ENCODE measurements around the gene NR3C2. TPM values are rescaled to one million over a fixed set of nuclear protein-coding genes. Genes with fewer than 3 reads are reported as not detected.

NR3C2 gene
- total RNA-seq, 1 experiment from 2014 or later: 0.96 TPM

GRCh38 chr4:148062301-148062950, 379.8 kb downstream of the NR3C2 start:
- CTCF ChIA-PET: no interaction called here
- Histone ChIP-seq H3K9me2 (ENCODE audit: insufficient read depth) (no peaks in the 10 kb centered on the region), H3K4me1 (replicated peaks; ENCODE audit: insufficient read depth) (no peaks in the 10 kb centered on the region), H3K27ac (no peak overlapping the region), H3K9me3 (ENCODE audit: insufficient read depth, low read depth) (no peaks in the 10 kb centered on the region), H3F3A (ENCODE audit: insufficient read depth, low read depth) (no peaks in the 10 kb centered on the region), H3K4me2 (no peak overlapping the region), H3K36me3 (ENCODE audit: low read depth) (no peaks in the 10 kb centered on the region), H3K4me3 (no peak overlapping the region), H3K79me2 (ENCODE audit: low read depth) (no peaks in the 10 kb centered on the region), H2AFZ (no peak overlapping the region), H4K20me1 (ENCODE audit: insufficient read depth) (no peaks in the 10 kb centered on the region), H3K27me3 (ENCODE audit: insufficient read depth, low read depth) (no peaks in the 10 kb centered on the region)
- no peak for TF ChIP-seq EZH2 (IDR thresholded peaks at IDR 0.05; ENCODE audit: low read depth)
- no peak for TF ChIP-seq CTCF (conservative IDR thresholded peaks at IDR 0.05)
- DNase-seq: no peak
- BruUV-seq (replicated peaks): no TSS peak
- POLR2A ChIA-PET (ENCODE audit: unreplicated experiment): no interaction called here
- intact Hi-C loops (cut with micrococcal nuclease; ENCODE audit: unreplicated experiment): no loop called here

- H4K20me1 ChIP-seq (ENCODE audit: insufficient read depth): no peaks in the 10 kb centered on the region
- H3K9me3 ChIP-seq (ENCODE audit: insufficient read depth, low read depth): no peaks in the 10 kb centered on the region; the same call in 1 of the 2 replicates
- H3K27ac ChIP-seq: no peak overlapping the region
- BruUV-seq (replicated peaks): no TSS peak
- no peak overlapping the region for H2AFZ ChIP-seq
- no peaks in the 10 kb centered on the region for H3K79me2 ChIP-seq (ENCODE audit: low read depth)
- H3K4me3 ChIP-seq: no peak overlapping the region
- ChIA-PET CTCF (no interaction called here), POLR2A (ENCODE audit: unreplicated experiment) (no interaction called here)
- intact Hi-C loops (cut with micrococcal nuclease; ENCODE audit: unreplicated experiment): no loop called here
- TF ChIP-seq CTCF (conservative IDR thresholded peaks at IDR 0.05) (no peak), EZH2 (IDR thresholded peaks at IDR 0.05; ENCODE audit: low read depth) (no peak)
- no peak overlapping the region for H3K4me2 ChIP-seq
- no peak for DNase-seq
- H3K4me1 ChIP-seq (replicated peaks; ENCODE audit: insufficient read depth): no peaks in the 10 kb centered on the region
- H3F3A ChIP-seq (ENCODE audit: insufficient read depth, low read depth): no peaks in the 10 kb centered on the region
- no peaks in the 10 kb centered on the region for H3K27me3 ChIP-seq (ENCODE audit: insufficient read depth, low read depth)
- H3K36me3 ChIP-seq (ENCODE audit: low read depth): no peaks in the 10 kb centered on the region
- no peaks in the 10 kb centered on the region for H3K9me2 ChIP-seq (ENCODE audit: insufficient read depth)
These were observed 380.4 kb downstream of the NR3C2 start for GRCh38 chr4:148061795-148062194.

GRCh38 chr4:148061141-148061481, 381.1 kb downstream of the NR3C2 start:
- Histone ChIP-seq H3K36me3 (ENCODE audit: low read depth) (no peaks in the 10 kb centered on the region), H3K4me2 (no peak overlapping the region), H3K9me3 (ENCODE audit: insufficient read depth, low read depth) (no peaks in the 10 kb centered on the region; the same call in 1 of the 2 replicates), H3K27me3 (ENCODE audit: insufficient read depth, low read depth) (no peaks in the 10 kb centered on the region), H3F3A (ENCODE audit: insufficient read depth, low read depth) (no peaks in the 10 kb centered on the region), H3K27ac (no peak overlapping the region), H3K79me2 (ENCODE audit: low read depth) (no peaks in the 10 kb centered on the region), H3K4me3 (no peak overlapping the region), H4K20me1 (ENCODE audit: insufficient read depth) (no peaks in the 10 kb centered on the region), H3K4me1 (replicated peaks; ENCODE audit: insufficient read depth) (no peaks in the 10 kb centered on the region), H3K9me2 (ENCODE audit: insufficient read depth) (no peaks in the 10 kb centered on the region), H2AFZ (no peak overlapping the region)
- BruUV-seq (replicated peaks): no TSS peak
- DNase-seq: no peak
- no peak for TF ChIP-seq EZH2 (IDR thresholded peaks at IDR 0.05; ENCODE audit: low read depth)
- no peak for TF ChIP-seq CTCF (conservative IDR thresholded peaks at IDR 0.05)
- intact Hi-C loops (cut with micrococcal nuclease; ENCODE audit: unreplicated experiment): no loop called here
- CTCF ChIA-PET: no interaction called here
- POLR2A ChIA-PET (ENCODE audit: unreplicated experiment): no interaction called here

All from PC-9 (cell line).